Measurements from ENCODE around the gene AFF1.

AFF1 gene

DNA sequence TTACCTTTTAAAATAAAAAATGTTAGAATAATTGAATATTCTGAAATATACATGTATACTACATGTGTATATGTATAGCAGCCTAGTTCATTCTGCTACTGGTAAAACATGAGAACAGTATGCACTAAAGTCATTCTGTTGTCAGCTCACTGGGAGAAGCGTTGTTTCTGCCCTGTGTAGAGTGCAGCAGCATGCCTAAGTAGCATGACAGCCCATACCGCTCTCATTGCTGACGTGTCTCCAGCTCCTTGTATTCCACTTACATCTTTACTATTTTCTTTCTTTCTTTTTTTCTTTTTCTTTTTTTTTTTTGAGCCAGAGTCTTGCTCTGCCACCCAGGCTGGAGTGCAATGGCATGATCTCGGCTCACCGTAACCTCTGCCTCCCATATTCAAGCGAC is 194.9 kb downstream of the AFF1 start:
- no peak overlapping the region for H3K4me3 ChIP-seq (ENCODE audit: low read depth, low read length)
- in situ Hi-C loops (cut with HindIII; ENCODE audit: low sequenced_read_pairs) = no loop called here
- TF ChIP-seq, protein P1, sequence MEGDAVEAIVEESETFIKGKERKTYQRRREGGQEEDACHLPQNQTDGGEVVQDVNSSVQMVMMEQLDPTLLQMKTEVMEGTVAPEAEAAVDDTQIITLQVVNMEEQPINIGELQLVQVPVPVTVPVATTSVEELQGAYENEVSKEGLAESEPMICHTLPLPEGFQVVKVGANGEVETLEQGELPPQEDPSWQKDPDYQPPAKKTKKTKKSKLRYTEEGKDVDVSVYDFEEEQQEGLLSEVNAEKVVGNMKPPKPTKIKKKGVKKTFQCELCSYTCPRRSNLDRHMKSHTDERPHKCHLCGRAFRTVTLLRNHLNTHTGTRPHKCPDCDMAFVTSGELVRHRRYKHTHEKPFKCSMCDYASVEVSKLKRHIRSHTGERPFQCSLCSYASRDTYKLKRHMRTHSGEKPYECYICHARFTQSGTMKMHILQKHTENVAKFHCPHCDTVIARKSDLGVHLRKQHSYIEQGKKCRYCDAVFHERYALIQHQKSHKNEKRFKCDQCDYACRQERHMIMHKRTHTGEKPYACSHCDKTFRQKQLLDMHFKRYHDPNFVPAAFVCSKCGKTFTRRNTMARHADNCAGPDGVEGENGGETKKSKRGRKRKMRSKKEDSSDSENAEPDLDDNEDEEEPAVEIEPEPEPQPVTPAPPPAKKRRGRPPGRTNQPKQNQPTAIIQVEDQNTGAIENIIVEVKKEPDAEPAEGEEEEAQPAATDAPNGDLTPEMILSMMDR (IDR thresholded peaks at IDR 0.05; ENCODE audit: low read depth, low read length) = no peak
- no peak for DNase-seq (ENCODE audit: low read depth, low spot score)

GRCh38 chr4:87130985-87131703 is 196.3 kb downstream of the AFF1 start:
- in situ Hi-C loops (cut with HindIII; ENCODE audit: low sequenced_read_pairs) = no loop called here
- TF ChIP-seq, protein P1 (IDR thresholded peaks at IDR 0.05; ENCODE audit: low read depth, low read length) = no peak
- no peak for DNase-seq (ENCODE audit: low read depth, low spot score)
- no peak overlapping the region for H3K4me3 ChIP-seq (ENCODE audit: low read depth, low read length)

DNA sequence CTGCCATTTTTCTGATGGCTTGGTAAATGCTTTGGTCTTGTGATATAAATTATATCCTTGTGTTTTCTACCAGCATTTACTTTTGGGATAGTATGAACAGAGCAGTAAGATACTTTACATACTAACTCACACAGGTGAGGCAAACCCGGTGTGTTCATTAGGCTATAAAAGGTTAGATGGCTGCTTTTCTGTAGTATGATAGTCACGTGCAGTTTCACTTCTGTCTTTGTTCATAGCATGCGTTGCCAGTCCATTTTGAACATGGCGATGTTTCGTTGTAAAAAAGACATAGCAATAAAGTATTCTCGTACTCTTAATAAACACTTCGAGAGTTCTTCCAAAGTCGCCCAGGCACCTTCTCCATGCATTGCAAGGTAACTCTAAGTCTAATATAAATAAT is 197.2 kb downstream of the AFF1 start:
- no peak for DNase-seq (ENCODE audit: low read depth, low spot score)
- in situ Hi-C loops (cut with HindIII; ENCODE audit: low sequenced_read_pairs) = no loop called here
- TF ChIP-seq, protein P1 (IDR thresholded peaks at IDR 0.05; ENCODE audit: low read depth, low read length) = no peak

GRCh38 chr4:87133183-87133582 is 198.4 kb downstream of the AFF1 start:
- TF ChIP-seq, protein P1 (IDR thresholded peaks at IDR 0.05; ENCODE audit: low read depth, low read length) = no peak
- DNase-seq (ENCODE audit: low read depth, low spot score) = no peak
- in situ Hi-C loops (cut with HindIII; ENCODE audit: low sequenced_read_pairs) = no loop called here
- H3K4me3 ChIP-seq (ENCODE audit: low read depth, low read length) = no peak overlapping the region

More for the DNA sequence above, 197.2 kb downstream of the AFF1 start:
- no peak overlapping the region for H3K4me3 ChIP-seq (ENCODE audit: low read depth, low read length)

GRCh38 chr4:87134122-87134521 is 199.3 kb downstream of the AFF1 start:
- DNase-seq (ENCODE audit: low read depth, low spot score) = no peak
- H3K4me3 ChIP-seq (ENCODE audit: low read depth, low read length) = no peak overlapping the region
- in situ Hi-C loops (cut with HindIII; ENCODE audit: low sequenced_read_pairs) = no loop called here
- TF ChIP-seq, protein P1 (IDR thresholded peaks at IDR 0.05; ENCODE audit: low read depth, low read length) = no peak

DNA sequence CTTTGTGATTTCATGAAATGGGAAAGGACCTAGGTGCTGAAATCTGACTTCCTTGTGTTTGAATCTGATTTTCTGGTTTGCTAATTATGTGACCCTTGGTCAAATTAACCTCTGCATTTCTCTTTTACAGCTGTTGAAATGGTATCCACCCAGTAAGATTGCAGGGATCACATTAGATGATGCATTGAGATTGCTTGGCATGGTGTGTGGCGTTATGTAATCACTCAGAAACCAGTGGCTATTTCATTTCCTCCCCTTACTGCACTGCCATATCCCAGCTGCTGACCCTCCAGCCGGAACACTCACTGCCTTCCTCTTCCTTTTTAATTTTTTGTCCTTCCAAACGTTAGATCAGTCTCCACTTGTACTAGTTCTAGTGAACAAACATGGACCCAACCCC is 206.6 kb downstream of the AFF1 start:
- no peak overlapping the region for H3K4me3 ChIP-seq (ENCODE audit: low read depth, low read length)
- in situ Hi-C loops (cut with HindIII; ENCODE audit: low sequenced_read_pairs) = no loop called here
- no peak for DNase-seq (ENCODE audit: low read depth, low spot score)
- TF ChIP-seq, protein P1 (IDR thresholded peaks at IDR 0.05; ENCODE audit: low read depth, low read length) = no peak
